GM19468 (cell line): Measurements from ENCODE around the gene ACOT8.

Source experiments
- ATAC-seq: cut with Tn5 transposase; IDR thresholded peaks from one replicate; pipeline ENCODE4 v1.9.1; 2021; ENCODE audit warnings: mild to moderate bottlenecking, moderate library complexity, moderate number of reproducible peaks; ENCODE audit not compliant: unreplicated experiment; ENCODE audit errors: extremely low read depth

The ACOT8 gene

GRCh38 chr20:45859916-45860315 is 2.7 kb upstream of the ACOT8 start:
- no peak for ATAC-seq

GRCh38 chr20:45857882-45858216 is 657 bp upstream of the ACOT8 start:
- no peak for ATAC-seq

GRCh38 chr20:45853484-45853883 is 3.7 kb downstream of the ACOT8 start:
- ATAC-seq: no peak

- no peak for ATAC-seq
These were observed 4.9 kb downstream of the ACOT8 start for GRCh38 chr20:45852326-45852725.

GRCh38 chr20:45851501-45851900 is 5.7 kb downstream of the ACOT8 start:
- no peak for ATAC-seq

GRCh38 chr20:45850926-45851325 is 6.3 kb downstream of the ACOT8 start:
- no peak for ATAC-seq

- no peak for ATAC-seq
These were observed 7.0 kb downstream of the ACOT8 start for GRCh38 chr20:45850238-45850637.

GRCh38 chr20:45848969-45849582 is 8.1 kb downstream of the ACOT8 start:
- no peak for ATAC-seq

GRCh38 chr20:45848421-45848820 is 8.8 kb downstream of the ACOT8 start:
- no peak for ATAC-seq

GRCh38 chr20:45845452-45845851 is 11.7 kb downstream of the ACOT8 start:
- ATAC-seq: no peak

GRCh38 chr20:45843506-45843905 is 13.7 kb downstream of the ACOT8 start:
- ATAC-seq: no peak

GRCh38 chr20:45842169-45842812 is 14.9 kb downstream of the ACOT8 start:
- ATAC-seq: no peak

GRCh38 chr20:45841407-45842129 is 15.6 kb downstream of the ACOT8 start:
- ATAC-seq: no peak

- no peak for ATAC-seq
These were observed 16.4 kb downstream of the ACOT8 start for GRCh38 chr20:45840700-45841198.

- ATAC-seq: no peak
These were observed 20.4 kb downstream of the ACOT8 start for GRCh38 chr20:45836841-45837240.

GRCh38 chr20:45835825-45836224 is 21.4 kb downstream of the ACOT8 start:
- no peak for ATAC-seq

- no peak for ATAC-seq
These were observed 21.8 kb downstream of the ACOT8 start for GRCh38 chr20:45835329-45835765.

GRCh38 chr20:45834797-45835161 is 22.4 kb downstream of the ACOT8 start:
- ATAC-seq: no peak

- no peak for ATAC-seq
These were observed 23.1 kb downstream of the ACOT8 start for GRCh38 chr20:45833883-45834796.
